Activated T-cell treated with anti-CD3 and anti-CD28 coated beads, Interleukin-2, amount 50 U/mL, for 1 hour (primary cell): ENCODE results near the gene SPNS2.

Source experiments
- DNase-seq: peaks from one replicate; pipeline ENCODE4 v3.0.0-alpha.2; 2020

Gene SPNS2

GRCh38 chr17:4538236-4539002 is 39.7 kb downstream of the SPNS2 start:
- DNase-seq = no peak

- DNase-seq = no peak
Observed at GRCh38 chr17:4539025-4539424, 40.3 kb downstream of the SPNS2 start.

- no peak for DNase-seq
Observed at GRCh38 chr17:4539576-4540223, 41.0 kb downstream of the SPNS2 start.

GRCh38 chr17:4540224-4540651 is 41.6 kb downstream of the SPNS2 start:
- DNase-seq = no peak

- DNase-seq = no peak
Observed at GRCh38 chr17:4540687-4541327, 42.1 kb downstream of the SPNS2 start.

- DNase-seq = no peak
Observed at GRCh38 chr17:4541328-4542002, 42.8 kb downstream of the SPNS2 start.

GRCh38 chr17:4542003-4542725 is 43.5 kb downstream of the SPNS2 start:
- DNase-seq = no peak

GRCh38 chr17:4542726-4543191 is 44.1 kb downstream of the SPNS2 start:
- DNase-seq = no peak

GRCh38 chr17:4543557-4544026 is 44.9 kb downstream of the SPNS2 start:
- DNase-seq = no peak

- no peak for DNase-seq
Observed at GRCh38 chr17:4544135-4544950, 45.7 kb downstream of the SPNS2 start.

GRCh38 chr17:4544951-4545216 is 46.2 kb downstream of the SPNS2 start:
- no peak for DNase-seq

- no peak for DNase-seq
Observed at GRCh38 chr17:4545217-4545951, 46.7 kb downstream of the SPNS2 start.

- no peak for DNase-seq
Observed at GRCh38 chr17:4547118-4547906, 48.6 kb downstream of the SPNS2 start.

GRCh38 chr17:4548061-4548461 is 49.4 kb downstream of the SPNS2 start:
- no peak for DNase-seq

GRCh38 chr17:4548721-4549531 is 50.2 kb downstream of the SPNS2 start:
- no peak for DNase-seq

- DNase-seq = no peak
Observed at GRCh38 chr17:4549781-4550533, 51.3 kb downstream of the SPNS2 start.

- DNase-seq = no peak
Observed at GRCh38 chr17:4550534-4551039, 51.9 kb downstream of the SPNS2 start.

GRCh38 chr17:4551141-4551540 is 52.5 kb downstream of the SPNS2 start:
- no peak for DNase-seq
